ENCODE measurements around the gene CROCC2. TPM values are rescaled to one million over a fixed set of nuclear protein-coding genes. Genes with fewer than 3 reads are reported as not detected.
A peak's percentile ranks its signal among the peaks of the same experiment; 100 is the strongest.

Gene CROCC2
- total and polyA plus RNA-seq, 2 of the 13 experiments (the other 11 are each of a cell fraction or from before 2014, with no cell fraction given): not detected

GRCh38 chr2:240989451-240990265 lies 83.5 kb downstream of the CROCC2 start (continued):
- TF ChIP-seq ZSCAN22 (CRISPR knock-in tag; IDR thresholded peaks at IDR 0.05) (peak; percentile 94), ZNF770 (CRISPR knock-in tag; IDR thresholded peaks at IDR 0.05) (no peak), TCF12 (IDR thresholded peaks at IDR 0.05) (no peak), TCF12 (CRISPR knock-in tag; IDR thresholded peaks at IDR 0.05) (no peak), RFX5 (IDR thresholded peaks at IDR 0.05; ENCODE audit: low read depth, low read length) (no peak), RXRB (CRISPR knock-in tag; IDR thresholded peaks at IDR 0.05; ENCODE audit: borderline replicate concordance) (no peak), PRDM4 (CRISPR knock-in tag; IDR thresholded peaks at IDR 0.05; ENCODE audit: borderline replicate concordance) (no peak), REL (CRISPR knock-in tag; conservative IDR thresholded peaks at IDR 0.05) (no peak), CEBPZ (IDR thresholded peaks at IDR 0.05; ENCODE audit: low read length) (no peak), ARID4A (CRISPR knock-in tag; IDR thresholded peaks at IDR 0.05; ENCODE audit: borderline replicate concordance) (no peak), KAT7 (CRISPR knock-in tag; IDR thresholded peaks at IDR 0.05; ENCODE audit: borderline replicate concordance) (no peak), JDP2 (CRISPR knock-in tag; IDR thresholded peaks at IDR 0.05; ENCODE audit: borderline replicate concordance) (no peak), ZNF574 (CRISPR knock-in tag; IDR thresholded peaks at IDR 0.05) (peak; percentile 33; the same call in 1 of the 2 replicates)

Measured in HepG2 (cell line).